HG03354 (cell line): ENCODE results near the gene DLD.
"Not testable (repeated sequence)": the region's sequence is repeated elsewhere in the genome, so short reads cannot be mapped to it uniquely, and the experiment has no call there.

Source experiments
- ATAC-seq: cut with Tn5 transposase; IDR thresholded peaks from one replicate; pipeline ENCODE4 v1.9.1; 2021; ENCODE audit warnings: mild to moderate bottlenecking; ENCODE audit not compliant: unreplicated experiment, poor library complexity, severe bottlenecking

The DLD gene

DNA sequence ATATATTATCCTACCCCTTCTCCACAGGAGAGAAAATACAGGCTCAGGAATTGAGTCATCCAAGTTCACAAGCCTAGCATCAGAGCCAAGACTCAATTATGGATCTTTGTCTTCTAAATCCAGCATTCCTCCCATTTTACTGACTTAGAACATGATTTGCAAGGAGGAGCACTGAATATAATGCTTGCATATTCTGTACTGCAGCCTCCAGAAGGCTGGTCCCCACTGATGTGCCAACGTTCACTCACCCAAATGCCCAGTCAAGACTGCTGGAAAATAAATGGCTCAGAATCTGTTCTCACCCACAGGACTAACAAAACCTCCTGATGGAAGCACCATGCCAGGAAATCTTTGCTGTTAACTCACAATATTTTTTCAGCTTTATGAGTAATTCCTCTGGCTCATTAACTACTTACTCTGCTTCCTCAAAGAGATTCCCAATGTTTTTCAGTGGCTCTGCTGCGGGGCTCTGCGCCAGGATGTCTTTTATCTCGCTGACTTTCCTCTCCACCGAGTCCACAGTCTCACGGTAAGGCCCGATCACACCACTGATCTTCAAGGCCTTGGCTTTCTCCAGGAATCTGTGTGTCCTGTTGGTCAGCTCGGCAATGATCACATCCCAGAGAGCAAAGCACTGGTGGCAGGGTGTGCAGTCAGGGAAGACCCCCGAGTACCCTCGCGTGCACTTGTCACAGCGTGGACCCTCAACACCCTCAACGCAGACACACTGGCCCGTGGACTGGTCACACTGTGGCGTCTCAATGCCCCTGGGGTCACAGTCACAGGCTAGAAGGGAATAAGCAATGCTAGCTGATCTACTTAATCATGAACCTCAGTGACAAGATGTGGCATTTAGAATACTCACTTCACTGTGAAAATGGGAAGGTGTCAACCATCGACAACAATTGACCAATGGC lies 48.8 kb downstream of the DLD start:
- ATAC-seq: no peak

- no peak for ATAC-seq
Measured at GRCh38 chr7:107940951-107941350, 50.0 kb downstream of the DLD start.

DNA sequence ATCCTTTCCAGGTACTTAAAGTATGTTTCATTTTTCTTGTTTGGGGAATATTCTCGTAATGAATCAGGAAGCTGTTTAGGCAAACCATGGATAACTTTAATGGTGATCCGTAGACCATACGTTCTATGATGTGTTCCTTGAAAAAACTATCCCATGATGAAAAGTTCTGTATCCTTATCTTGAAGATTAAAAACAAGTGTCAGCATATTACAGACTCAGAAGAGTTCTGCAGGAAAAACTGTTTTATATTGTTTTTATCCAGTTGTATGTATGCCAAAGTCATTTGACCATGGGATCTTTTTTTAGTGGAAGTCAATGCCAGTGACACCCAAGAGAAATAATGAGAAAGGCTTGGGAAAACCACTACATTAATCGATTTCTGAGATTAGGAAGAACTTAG lies 52.0 kb downstream of the DLD start:
- no peak for ATAC-seq

DNA sequence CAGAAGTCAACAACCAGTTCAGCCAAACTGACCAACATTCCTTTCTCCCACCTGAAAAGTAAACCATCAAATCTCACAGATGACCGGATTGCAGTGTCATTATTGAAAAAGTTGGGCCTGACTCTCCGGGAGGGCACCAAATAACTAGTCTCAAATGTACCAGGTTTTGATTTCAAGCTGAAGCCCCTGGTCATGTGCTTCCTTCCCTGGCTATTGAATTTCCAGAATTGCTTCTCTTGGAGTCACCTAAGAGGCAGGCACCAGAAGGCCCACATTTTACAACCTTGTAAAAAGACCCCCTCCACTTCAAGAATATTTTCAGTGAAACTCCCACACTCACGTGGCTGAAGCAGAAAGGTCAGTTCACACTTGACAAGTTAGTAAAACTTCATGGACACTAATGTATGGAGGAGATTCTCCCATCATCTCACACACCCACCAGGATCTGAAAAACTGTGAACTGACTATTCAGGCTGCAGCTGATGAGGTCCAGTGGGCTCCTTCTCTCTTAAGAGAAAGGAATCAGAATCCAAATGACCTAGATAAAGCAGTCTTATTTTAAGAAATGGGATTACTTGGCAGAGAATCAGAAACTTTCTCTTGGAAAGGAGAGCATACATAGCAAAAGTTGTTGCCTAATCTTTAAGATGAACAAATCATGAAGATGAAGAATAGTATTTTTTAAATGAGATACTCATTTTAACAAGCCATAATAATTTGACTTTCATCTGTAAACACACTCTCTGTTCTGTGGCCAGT lies 53.6 kb downstream of the DLD start:
- no peak for ATAC-seq

GRCh38 chr7:107945332-107945731 lies 54.3 kb downstream of the DLD start:
- no peak for ATAC-seq

- no peak for ATAC-seq
Measured at GRCh38 chr7:107946451-107946850, 55.5 kb downstream of the DLD start.

GRCh38 chr7:107946881-107947280 lies 55.9 kb downstream of the DLD start:
- no peak for ATAC-seq

- ATAC-seq: no peak
Measured at GRCh38 chr7:107948645-107949442, 57.9 kb downstream of the DLD start.

GRCh38 chr7:107949443-107949935 lies 58.5 kb downstream of the DLD start:
- ATAC-seq: no peak

DNA sequence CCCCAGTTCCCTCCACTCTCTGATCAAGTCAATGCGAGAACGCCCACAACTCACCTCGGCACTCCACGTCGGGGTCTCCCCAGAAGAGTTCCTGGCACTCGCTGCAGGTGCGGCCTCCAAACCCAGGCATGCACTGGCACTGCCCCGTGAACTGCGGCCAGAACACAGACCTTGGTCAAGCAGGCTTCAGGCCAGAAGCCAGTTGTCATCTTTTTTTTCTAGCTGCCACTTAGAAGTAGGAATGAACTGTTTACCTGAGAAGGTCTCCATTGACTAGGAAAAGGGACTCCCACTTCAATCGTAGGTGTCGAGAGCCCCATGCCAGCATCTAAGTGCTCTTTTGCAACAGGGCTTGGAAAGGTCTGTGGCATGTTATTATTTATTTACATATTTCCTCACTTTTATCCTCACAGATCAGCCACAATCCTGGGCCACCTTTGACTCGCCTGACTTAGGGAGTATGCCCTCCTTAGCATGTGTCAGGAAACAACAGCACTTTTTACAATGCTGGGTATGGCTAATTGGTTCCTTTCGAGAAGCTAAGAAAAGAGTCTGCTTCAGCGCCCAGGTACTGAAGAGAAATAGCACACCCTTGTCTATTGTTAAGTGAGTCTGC lies 60.3 kb downstream of the DLD start:
- ATAC-seq: no peak

DNA sequence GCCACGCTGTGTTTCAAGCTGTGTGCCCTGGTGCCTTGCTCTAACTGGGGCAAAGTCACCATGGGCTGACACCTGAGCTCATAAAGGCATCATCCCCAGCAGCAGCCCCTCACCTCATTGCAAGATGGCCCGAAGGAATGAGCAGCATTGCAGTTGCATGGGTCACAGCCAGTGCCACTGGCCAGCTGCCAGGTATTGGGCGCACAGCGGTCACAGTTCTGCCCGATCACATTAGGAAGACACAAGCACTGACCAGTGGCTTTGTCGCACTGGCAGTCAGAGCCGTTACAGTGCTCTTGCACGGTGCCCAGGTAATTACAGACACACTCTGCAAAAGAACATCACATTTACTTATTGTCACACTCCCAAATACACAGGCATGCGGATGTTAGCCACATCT lies 60.9 kb downstream of the DLD start:
- ATAC-seq: no peak

GRCh38 chr7:107953265-107953923 lies 62.4 kb downstream of the DLD start:
- no peak for ATAC-seq

- no peak for ATAC-seq
Measured at GRCh38 chr7:107953924-107954303, 62.9 kb downstream of the DLD start.

GRCh38 chr7:107955394-107955793 lies 64.4 kb downstream of the DLD start:
- ATAC-seq: no peak

- ATAC-seq: not testable (repeated sequence)
Measured at GRCh38 chr7:107956950-107957349, 66.0 kb downstream of the DLD start.

DNA sequence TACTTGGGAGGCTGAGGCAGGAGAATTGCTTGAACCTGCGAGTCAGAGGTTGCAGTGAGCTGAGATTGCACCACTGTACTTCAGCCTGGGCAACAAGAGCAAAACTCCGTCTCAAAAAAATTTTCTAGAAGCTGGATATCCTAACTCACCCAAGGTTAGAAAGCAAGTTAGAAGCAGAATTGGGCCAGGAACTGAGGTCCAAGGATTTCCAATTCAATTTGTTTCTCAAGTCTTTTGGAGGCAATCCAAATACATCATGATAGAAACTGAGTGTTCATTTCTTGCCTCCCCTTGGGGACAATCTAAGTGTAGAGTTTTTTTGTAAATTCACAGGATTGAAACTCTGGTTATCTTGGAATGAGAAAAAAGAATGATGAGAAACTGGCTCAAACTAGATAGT lies 66.5 kb downstream of the DLD start:
- no peak for ATAC-seq

- ATAC-seq: no peak
Measured at GRCh38 chr7:107958764-107959526, 68.0 kb downstream of the DLD start.

DNA sequence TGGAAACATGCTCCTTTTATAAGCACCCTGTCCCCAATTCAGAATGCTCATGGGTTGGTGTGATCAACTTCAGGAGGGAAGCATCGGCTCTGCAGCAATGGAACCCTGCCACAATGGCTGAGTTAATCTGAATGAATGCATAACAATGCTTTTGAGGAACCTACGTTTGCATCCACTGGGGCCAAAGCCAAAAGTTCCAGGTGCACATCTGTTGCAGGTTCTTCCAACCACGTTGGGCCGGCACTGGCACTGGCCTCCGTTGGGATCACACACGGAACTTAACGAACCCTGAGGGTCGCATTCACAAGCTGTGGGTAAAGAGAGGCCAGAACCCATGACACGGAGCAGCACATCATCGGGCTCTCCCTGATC lies 68.5 kb downstream of the DLD start:
- ATAC-seq: no peak

DNA sequence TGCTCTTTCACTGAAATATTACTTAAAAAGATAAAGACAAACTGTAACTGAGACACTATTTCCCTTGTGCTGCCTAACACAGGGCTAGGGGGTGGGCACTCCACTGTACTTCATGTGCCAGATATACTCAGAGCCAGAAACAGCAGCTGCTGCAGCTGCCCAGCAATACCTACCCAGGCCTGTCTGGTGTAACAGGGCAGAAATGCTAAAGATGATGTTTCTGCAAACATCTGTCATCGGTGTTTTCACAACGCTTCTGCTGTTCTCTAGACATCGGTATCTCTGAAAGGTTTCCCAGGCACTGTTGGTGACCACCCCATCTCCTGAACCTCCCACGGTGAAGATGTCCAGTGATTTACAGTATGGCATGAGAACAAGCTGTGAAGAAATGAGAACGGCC lies 69.3 kb downstream of the DLD start:
- no peak for ATAC-seq
